TTC549 (cell line): ENCODE results near the gene MRPL52.
"Not testable (repeated sequence)": the region's sequence is repeated elsewhere in the genome, so short reads cannot be mapped to it uniquely, and the experiment has no call there.

Experiments used
- FAIRE-seq: peaks from 2 replicates; lab custom pipeline; 2012; peaks lifted over from hg19 to GRCh38; lab: Jason Lieb, UNC

Gene MRPL52

GRCh38 chr14:22839159-22839779, 9.6 kb downstream of the MRPL52 start:
- FAIRE-seq = no peak

GRCh38 chr14:22841311-22841710, 11.6 kb downstream of the MRPL52 start:
- FAIRE-seq = no peak

DNA sequence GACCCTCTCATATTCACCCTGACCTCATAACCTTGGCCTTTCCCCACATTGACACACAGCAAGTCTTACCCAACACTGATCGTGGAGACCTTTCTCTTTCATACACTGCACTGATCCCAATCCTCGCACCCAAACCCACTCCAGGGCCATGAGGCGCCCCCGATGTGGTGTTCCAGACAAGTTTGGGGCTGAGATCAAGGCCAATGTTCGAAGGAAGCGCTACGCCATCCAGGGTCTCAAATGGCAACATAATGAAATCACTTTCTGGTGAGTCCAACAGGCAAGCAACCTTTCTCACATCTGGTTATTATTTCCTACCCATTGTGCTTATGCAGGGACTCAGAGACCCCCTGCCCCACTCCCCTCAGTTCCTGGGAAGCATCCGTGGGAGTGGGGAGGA, 12.1 kb downstream of the MRPL52 start:
- no peak for FAIRE-seq

- FAIRE-seq = no peak
These were observed 12.8 kb downstream of the MRPL52 start for GRCh38 chr14:22842211-22843122.

DNA sequence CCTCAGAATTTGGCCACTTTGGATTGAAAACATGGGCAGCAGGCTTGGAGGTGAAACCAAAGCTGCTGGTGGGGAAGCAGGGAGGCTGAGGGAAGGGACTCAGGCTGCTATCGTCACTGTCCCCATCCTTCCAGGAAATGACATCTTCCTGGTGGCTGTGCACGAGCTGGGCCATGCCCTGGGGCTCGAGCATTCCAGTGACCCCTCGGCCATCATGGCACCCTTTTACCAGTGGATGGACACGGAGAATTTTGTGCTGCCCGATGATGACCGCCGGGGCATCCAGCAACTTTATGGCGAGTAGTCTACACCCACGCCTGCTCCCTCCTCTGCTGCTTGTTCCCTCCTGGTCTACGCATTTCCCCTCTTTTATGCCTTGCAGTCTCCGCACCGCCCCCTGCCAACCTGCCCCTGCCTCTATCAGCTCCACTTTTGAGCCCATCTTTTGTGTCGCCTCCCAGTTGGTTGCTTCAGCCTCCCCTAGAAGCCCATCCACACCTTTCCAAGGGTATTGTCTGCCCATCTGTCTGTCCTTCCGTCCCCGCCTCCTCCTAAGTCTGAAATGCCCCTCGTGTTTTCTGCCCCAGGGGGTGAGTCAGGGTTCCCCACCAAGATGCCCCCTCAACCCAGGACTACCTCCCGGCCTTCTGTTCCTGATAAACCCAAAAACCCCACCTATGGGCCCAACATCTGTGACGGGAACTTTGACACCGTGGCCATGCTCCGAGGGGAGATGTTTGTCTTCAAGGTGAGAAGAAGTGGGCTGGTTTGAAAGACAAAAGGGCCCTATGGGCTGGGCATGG, 13.6 kb downstream of the MRPL52 start:
- no peak for FAIRE-seq

DNA sequence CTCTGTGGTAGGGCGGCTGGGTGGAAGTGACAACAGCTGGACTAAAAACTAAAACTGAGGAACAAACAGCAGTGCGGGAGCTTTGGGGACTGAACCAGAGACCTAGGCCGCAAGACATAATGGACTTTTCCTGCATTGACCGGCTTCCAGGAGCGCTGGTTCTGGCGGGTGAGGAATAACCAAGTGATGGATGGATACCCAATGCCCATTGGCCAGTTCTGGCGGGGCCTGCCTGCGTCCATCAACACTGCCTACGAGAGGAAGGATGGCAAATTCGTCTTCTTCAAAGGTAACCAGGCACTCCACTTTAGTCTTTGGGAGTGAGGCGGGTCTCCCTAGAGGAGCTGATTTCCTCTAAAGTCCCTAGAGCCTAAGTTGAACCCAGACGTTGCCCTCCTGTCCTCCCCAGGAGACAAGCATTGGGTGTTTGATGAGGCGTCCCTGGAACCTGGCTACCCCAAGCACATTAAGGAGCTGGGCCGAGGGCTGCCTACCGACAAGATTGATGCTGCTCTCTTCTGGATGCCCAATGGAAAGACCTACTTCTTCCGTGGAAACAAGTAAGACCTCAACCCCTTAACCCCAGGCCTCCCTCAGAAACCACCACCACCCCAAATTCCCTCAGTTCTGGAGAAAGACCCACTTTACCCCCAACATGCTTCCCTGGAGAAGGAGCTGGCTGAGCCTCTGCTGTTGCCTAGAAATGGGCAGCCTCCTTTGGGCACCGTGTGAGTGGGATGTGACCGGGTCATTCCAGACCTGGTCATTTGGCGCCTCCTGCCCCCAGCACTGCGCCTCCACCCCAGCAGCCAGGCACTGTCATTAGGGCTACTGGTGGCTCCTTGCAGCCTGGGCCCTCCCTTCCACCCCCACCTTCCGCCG, 14.8 kb downstream of the MRPL52 start:
- FAIRE-seq = no peak

- FAIRE-seq = no peak
These were observed 15.4 kb downstream of the MRPL52 start for GRCh38 chr14:22845103-22845394.

GRCh38 chr14:22845821-22846625, 16.3 kb downstream of the MRPL52 start:
- FAIRE-seq = no peak

- no peak for FAIRE-seq
These were observed 17.2 kb downstream of the MRPL52 start for GRCh38 chr14:22846811-22847307.

GRCh38 chr14:22847661-22848341, 18.1 kb downstream of the MRPL52 start:
- FAIRE-seq = no peak

DNA sequence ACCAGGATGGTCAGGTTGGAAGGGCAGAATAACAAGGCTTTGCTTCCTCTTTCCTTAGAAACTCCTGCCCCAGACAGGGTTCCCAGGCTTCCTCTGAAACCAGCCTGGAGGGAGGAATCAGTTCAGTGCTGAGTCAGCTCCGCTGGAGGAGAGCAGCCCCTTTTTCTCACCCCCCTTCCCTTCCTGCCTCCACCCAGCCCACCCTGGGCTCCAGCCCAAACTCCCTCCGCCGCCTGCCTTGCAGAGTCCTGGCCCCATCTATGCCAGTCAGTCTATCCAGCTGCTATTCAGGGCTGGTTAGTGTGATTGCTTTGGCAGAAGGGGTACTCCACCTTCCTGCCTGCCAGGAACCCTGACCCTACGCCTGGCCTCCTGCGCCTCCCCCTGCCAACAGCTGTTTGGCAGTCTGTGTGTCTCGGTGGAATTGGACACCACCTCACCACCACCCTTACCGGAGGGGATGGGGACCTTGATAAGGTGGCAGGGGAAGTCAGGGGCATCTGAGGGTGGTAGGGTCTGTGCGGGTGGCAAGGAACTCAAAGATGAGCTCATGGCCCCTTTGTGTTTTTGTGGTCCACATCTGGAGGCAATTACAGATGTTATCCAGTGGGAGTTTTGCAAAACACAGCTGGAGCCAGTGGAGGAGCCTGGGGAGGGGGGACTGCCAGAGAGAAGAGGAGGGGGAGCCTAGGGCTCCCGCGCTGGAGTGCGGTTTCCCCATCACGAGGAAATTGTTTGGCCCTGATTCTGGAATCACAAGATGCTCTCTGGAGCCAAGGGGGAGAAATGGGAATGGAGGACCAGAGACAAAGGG, 18.9 kb downstream of the MRPL52 start:
- no peak for FAIRE-seq

DNA sequence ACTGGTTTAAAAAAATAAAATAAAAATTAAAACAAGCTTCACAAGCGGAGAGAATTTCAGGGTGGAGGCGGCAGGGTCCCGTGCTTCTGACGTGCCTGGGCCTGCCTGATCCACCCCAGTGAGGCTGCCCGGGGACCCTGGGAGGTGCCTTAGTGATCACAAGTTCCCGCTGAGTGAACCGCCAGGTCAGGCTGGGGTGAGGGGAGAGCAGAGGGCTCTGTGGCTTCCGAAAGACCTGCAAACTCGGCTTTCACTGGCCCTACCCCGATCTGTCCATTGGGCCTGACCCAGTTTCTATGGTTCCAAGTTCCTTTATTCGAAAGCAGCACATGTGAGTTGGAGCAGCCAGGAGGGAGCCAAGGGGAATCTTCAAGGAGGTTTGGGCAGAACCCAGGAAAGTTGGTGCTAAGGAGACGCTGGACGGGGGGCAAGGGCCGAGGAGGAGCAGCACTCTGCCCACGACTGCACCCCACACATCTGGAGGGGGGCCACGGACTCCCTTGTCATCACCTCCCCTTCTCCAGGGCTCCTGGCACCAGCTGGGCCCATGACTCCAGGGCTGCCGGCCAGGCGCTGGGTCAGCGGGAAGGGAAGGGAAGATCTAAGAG, 19.6 kb downstream of the MRPL52 start:
- no peak for FAIRE-seq

- FAIRE-seq = no peak
These were observed 21.5 kb downstream of the MRPL52 start for GRCh38 chr14:22850944-22851764.

DNA sequence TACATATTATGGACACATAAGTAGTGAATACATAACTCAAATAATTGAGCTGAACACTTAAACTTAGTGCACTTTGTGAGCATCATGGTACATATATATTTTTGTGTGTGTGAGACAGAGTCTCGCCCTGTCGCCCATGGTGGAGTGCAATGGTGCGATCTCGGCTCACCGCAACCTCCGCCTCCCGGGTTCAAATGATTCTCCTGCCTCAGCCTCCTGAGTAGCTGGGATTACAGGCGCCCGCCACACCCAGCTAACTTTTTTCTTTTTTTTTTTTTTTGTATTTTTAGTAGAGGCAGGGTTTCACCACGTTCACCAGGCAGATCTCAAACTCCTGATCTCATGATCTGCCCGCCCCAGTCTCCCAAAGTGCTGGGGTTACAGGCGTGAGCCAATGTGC, 22.5 kb downstream of the MRPL52 start:
- not testable (repeated sequence) for FAIRE-seq

GRCh38 chr14:22852599-22852939, 22.9 kb downstream of the MRPL52 start:
- no peak for FAIRE-seq

GRCh38 chr14:22852940-22853767, 23.5 kb downstream of the MRPL52 start:
- no peak for FAIRE-seq

DNA sequence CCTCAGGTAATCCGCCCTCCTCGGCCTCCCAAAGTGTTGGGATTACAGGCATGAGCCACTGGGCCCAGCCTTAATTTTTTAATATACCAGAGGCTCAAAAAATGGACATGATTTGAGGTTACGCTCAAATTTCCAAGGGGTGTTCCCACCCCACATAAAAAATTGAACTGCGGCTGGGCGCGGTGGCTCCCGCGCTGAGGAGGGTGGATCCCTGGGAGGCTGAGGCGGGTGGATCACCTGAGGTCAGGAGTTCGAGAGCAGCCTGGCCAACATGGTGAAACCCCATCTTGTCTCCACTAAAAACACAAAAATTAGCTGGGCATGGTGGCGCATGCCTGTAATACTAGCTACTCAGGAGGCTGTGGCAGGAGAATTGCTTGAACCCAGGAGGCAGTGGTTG, 24.6 kb downstream of the MRPL52 start:
- FAIRE-seq = not testable (repeated sequence)
